GM23248 (cell line): Measurements from ENCODE around the gene PTPRD.

Experiments
- EZH2 ChIP-seq: fragments of 200-600 bp; sonication (generic); IDR thresholded peaks from 2 replicates; pipeline ENCODE4 v1.6.1; 2018; ENCODE audit warnings: antibody characterized with exemption, mild to moderate bottlenecking; ENCODE audit not compliant: insufficient read depth, poor library complexity, severe bottlenecking
- EZH2phosphoT487 ChIP-seq: fragments of 200-600 bp; sonication (generic); IDR thresholded peaks from 2 replicates; pipeline ENCODE4 v1.6.1; 2018; ENCODE audit warnings: antibody characterized with exemption, moderate library complexity, mild to moderate bottlenecking, low read depth; ENCODE audit not compliant: insufficient read depth

GRCh38 chr9:9719373-9720112 is 893.3 kb downstream of the PTPRD start:
- TF ChIP-seq EZH2 (no peak), EZH2phosphoT487 (no peak)
